ENCODE results near the gene RITA1.

The RITA1 gene

GRCh38 chr12:113162102-113163029, 23.2 kb upstream of the RITA1 start:
- Histone ChIP-seq H3K79me2 (ENCODE audit: low read length) (no peaks in the 10 kb centered on the region), H3K9me3 (ENCODE audit: insufficient read depth, low read length) (no peaks in the 10 kb centered on the region), H3K4me3 (ENCODE audit: low read length) (no peak overlapping the region), H4K20me1 (ENCODE audit: insufficient read depth, low read length) (peaks cover 4% of the 10 kb centered on the region), H3K4me1 (ENCODE audit: low read length) (0 out of 2 replicates have a peak, but pooled peaks cover 3% of the 10 kb centered on the region), H3K4me2 (ENCODE audit: low read length) (no peak overlapping the region), H3K9ac (ENCODE audit: low read length) (no peak overlapping the region), H3K27me3 (ENCODE audit: low read depth, low read length) (no peaks in the 10 kb centered on the region), H3K27ac (ENCODE audit: low read length) (no peak overlapping the region), H3K36me3 (replicated peaks; ENCODE audit: low read depth, low read length) (peaks cover 61% of the 10 kb centered on the region), H2AFZ (ENCODE audit: low read depth, low read length) (no peak overlapping the region)
- TF ChIP-seq EZH2phosphoT487 (IDR thresholded peaks at IDR 0.05; ENCODE audit: low read depth) (no peak), CTCF (IDR thresholded peaks at IDR 0.05; ENCODE audit: low read depth, low read length) (no peak)

GRCh38 chr12:113163030-113163360, 22.5 kb upstream of the RITA1 start:
- H3K4me3 ChIP-seq (ENCODE audit: low read length), result no peak overlapping the region
- H3K4me2 ChIP-seq (ENCODE audit: low read length), result no peak overlapping the region
- peaks cover 61% of the 10 kb centered on the region for H3K36me3 ChIP-seq (replicated peaks; ENCODE audit: low read depth, low read length)
- H3K79me2 ChIP-seq (ENCODE audit: low read length), result no peaks in the 10 kb centered on the region
- 0 out of 2 replicates have a peak, but pooled peaks cover 3% of the 10 kb centered on the region for H3K4me1 ChIP-seq (ENCODE audit: low read length)
- TF ChIP-seq EZH2phosphoT487 (IDR thresholded peaks at IDR 0.05; ENCODE audit: low read depth), result no peak
- TF ChIP-seq CTCF (IDR thresholded peaks at IDR 0.05; ENCODE audit: low read depth, low read length), result no peak
- no peak overlapping the region for H3K27ac ChIP-seq (ENCODE audit: low read length)
- no peaks in the 10 kb centered on the region for H3K27me3 ChIP-seq (ENCODE audit: low read depth, low read length)
- H3K9me3 ChIP-seq (ENCODE audit: insufficient read depth, low read length), result no peaks in the 10 kb centered on the region
- no peak overlapping the region for H3K9ac ChIP-seq (ENCODE audit: low read length)
- H2AFZ ChIP-seq (ENCODE audit: low read depth, low read length), result no peak overlapping the region
- peaks cover 4% of the 10 kb centered on the region for H4K20me1 ChIP-seq (ENCODE audit: insufficient read depth, low read length)

- H4K20me1 ChIP-seq (ENCODE audit: insufficient read depth, low read length), result peaks cover 4% of the 10 kb centered on the region
- H3K9ac ChIP-seq (ENCODE audit: low read length), result no peak overlapping the region
- 0 out of 2 replicates have a peak, but pooled peaks cover 3% of the 10 kb centered on the region for H3K4me1 ChIP-seq (ENCODE audit: low read length)
- peaks cover 59% of the 10 kb centered on the region for H3K36me3 ChIP-seq (replicated peaks; ENCODE audit: low read depth, low read length)
- H3K4me2 ChIP-seq (ENCODE audit: low read length), result no peak overlapping the region
- TF ChIP-seq CTCF (IDR thresholded peaks at IDR 0.05; ENCODE audit: low read depth, low read length) (no peak), EZH2phosphoT487 (IDR thresholded peaks at IDR 0.05; ENCODE audit: low read depth) (no peak)
- no peak overlapping the region for H2AFZ ChIP-seq (ENCODE audit: low read depth, low read length)
- H3K27ac ChIP-seq (ENCODE audit: low read length), result no peak overlapping the region
- no peak overlapping the region for H3K4me3 ChIP-seq (ENCODE audit: low read length)
- no peaks in the 10 kb centered on the region for H3K79me2 ChIP-seq (ENCODE audit: low read length)
- no peaks in the 10 kb centered on the region for H3K9me3 ChIP-seq (ENCODE audit: insufficient read depth, low read length)
- H3K27me3 ChIP-seq (ENCODE audit: low read depth, low read length), result no peaks in the 10 kb centered on the region
Measured at GRCh38 chr12:113164014-113164413, 21.5 kb upstream of the RITA1 start.

GRCh38 chr12:113165521-113166450, 19.7 kb upstream of the RITA1 start:
- no peaks in the 10 kb centered on the region for H3K79me2 ChIP-seq (ENCODE audit: low read length)
- no peak overlapping the region for H3K4me2 ChIP-seq (ENCODE audit: low read length)
- no peak overlapping the region for H3K9ac ChIP-seq (ENCODE audit: low read length)
- no peak overlapping the region for H3K4me3 ChIP-seq (ENCODE audit: low read length)
- H4K20me1 ChIP-seq (ENCODE audit: insufficient read depth, low read length), result peaks cover 4% of the 10 kb centered on the region
- H2AFZ ChIP-seq (ENCODE audit: low read depth, low read length), result no peak overlapping the region
- H3K27me3 ChIP-seq (ENCODE audit: low read depth, low read length), result no peaks in the 10 kb centered on the region
- H3K27ac ChIP-seq (ENCODE audit: low read length), result no peak overlapping the region
- no peak for TF ChIP-seq EZH2phosphoT487 (IDR thresholded peaks at IDR 0.05; ENCODE audit: low read depth)
- no peak for TF ChIP-seq CTCF (IDR thresholded peaks at IDR 0.05; ENCODE audit: low read depth, low read length)
- no peaks in the 10 kb centered on the region for H3K9me3 ChIP-seq (ENCODE audit: insufficient read depth, low read length)
- peaks cover 51% of the 10 kb centered on the region for H3K36me3 ChIP-seq (replicated peaks; ENCODE audit: low read depth, low read length)
- peaks cover 14% of the 10 kb centered on the region for H3K4me1 ChIP-seq (ENCODE audit: low read length)

Measured in OCI-LY3 (cell line).